ENCODE measurements around the gene RPL10A.
"Not testable (repeated sequence)": the region's sequence is repeated elsewhere in the genome, so short reads cannot be mapped to it uniquely, and the experiment has no call there.

DNA sequence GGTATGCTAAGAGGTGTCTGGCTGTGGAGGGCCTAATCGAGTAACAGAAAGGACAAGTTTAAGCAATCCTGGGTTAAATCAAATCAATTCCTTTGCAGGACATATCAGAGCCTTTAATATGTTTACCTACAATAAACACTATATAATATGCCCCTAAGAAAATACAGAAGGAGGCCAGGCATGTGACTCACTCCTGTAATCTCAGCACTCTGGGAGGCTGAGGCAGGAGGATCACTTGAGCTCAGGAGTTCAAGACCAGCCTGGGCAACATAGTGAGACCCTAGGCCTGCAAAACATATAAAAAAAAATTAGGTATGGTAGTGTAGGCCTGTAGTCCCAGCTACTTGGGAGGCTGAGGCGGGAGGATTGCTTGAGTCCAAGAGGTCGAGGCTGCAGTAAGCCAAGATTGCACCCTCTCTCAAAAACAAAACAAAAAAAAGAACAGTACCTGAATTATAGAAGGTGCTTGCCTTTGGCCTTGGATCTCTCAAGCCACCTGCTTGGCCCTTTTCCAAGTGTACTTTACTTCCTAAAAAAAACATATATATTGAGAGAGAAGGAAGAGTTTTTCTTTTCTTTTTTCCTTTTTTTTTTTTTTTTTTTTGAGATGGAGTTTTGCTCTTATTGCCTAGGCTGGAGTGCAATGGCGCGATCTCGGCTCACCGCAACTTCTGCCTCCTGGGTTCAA, 29.7 kb upstream of the RPL10A start:
- TF ChIP-seq, protein P1, sequence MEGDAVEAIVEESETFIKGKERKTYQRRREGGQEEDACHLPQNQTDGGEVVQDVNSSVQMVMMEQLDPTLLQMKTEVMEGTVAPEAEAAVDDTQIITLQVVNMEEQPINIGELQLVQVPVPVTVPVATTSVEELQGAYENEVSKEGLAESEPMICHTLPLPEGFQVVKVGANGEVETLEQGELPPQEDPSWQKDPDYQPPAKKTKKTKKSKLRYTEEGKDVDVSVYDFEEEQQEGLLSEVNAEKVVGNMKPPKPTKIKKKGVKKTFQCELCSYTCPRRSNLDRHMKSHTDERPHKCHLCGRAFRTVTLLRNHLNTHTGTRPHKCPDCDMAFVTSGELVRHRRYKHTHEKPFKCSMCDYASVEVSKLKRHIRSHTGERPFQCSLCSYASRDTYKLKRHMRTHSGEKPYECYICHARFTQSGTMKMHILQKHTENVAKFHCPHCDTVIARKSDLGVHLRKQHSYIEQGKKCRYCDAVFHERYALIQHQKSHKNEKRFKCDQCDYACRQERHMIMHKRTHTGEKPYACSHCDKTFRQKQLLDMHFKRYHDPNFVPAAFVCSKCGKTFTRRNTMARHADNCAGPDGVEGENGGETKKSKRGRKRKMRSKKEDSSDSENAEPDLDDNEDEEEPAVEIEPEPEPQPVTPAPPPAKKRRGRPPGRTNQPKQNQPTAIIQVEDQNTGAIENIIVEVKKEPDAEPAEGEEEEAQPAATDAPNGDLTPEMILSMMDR (IDR thresholded peaks at IDR 0.05) = not testable (repeated sequence)
- TF ChIP-seq POLR2A (IDR thresholded peaks at IDR 0.05) = not testable (repeated sequence)
